Hematopoietic multipotent progenitor cell treated with erythropoietin and hydrocortisone succinate and interleukin-3 and kit ligand, for 17 days (in vitro differentiated cells): ENCODE measurements around the gene MAP4K3.

Experiments used
- DNase-seq: peaks from one replicate; pipeline ENCODE4 v3.0.0-alpha.2; 2015; ENCODE audit warnings: low spot score

The MAP4K3 gene

GRCh38 chr2:39445934-39446333 lies 8.8 kb upstream of the MAP4K3 start:
- DNase-seq = no peak

DNA sequence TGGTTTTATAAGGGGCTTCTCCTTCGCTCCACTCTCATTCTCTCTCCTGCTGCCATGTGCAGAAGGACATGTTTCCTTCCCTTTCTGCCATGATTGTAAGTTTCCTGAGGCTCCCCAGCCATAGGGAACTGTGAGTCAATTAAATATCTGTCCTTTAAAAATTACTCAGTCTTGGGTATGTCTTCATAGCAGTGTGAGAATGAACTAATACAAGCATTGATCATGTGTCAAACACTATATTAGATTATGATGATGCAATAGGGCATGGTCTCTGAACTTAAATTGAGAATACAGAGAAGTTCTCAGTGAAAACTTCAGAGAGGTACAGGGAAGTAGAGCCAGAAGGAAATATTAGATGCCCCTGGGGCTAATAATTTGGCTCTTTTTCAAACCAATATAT lies 5.9 kb upstream of the MAP4K3 start:
- DNase-seq = no peak

GRCh38 chr2:39437522-39438296 lies 624 bp upstream of the MAP4K3 start:
- no peak for DNase-seq

DNA sequence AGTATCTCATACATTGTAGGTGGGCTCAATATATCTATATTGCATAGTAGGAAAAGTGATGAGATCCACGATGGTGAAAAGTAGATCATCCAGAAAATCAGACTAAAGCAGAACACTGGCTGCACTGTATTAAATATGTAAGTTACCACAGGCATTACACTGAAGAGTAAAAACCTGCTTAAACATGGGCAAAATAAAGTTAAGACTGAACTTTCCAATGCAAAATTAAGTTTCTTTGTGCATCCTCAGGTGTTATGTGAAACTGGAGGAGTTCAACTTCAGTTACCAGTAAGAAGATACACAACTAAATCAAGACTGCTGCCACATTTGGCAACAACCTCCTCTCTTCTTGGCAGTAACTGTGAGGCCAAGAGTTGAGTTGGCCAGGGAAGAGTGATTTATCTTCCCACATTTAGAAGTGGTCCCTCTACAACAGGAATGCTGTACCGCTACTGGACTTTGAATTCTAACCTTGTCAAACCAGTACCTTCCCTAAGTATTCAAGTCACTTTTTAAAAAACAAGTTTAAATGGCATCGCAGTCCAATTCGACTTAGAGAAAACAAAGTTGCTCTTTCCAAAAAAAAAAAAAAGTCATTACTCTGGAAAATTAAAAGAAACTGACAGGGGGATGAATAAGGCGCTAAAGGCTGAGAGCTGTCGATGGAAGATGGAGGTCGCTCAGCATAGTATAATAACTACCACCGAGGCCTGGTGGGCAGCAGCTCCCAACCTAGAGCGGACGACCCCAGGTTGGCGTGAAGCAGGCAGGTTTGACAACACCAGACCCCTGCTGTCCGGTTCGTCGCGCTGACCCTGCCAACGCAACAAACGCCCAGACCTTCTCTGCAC lies 1.1 kb downstream of the MAP4K3 start:
- DNase-seq = peak; percentile 21

DNA sequence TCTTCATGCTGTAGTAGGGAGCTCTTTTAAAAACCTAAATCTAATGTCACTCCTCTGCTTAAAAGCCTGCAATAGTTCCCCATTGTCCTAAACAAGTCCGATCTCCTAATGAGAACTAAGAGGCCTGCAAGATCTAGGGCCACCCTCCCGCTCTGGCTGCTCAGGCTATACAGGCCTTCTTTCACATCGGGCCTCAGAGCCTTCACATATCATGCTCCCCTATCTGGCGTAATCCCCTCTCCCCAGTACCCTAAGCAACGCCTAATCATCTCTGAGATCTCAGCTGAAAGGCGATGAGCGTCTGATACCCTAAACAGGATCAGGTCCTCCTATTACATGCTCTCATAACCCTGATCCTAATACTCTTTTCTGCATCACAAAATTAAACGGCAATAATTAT lies 1.9 kb downstream of the MAP4K3 start:
- no peak for DNase-seq

DNA sequence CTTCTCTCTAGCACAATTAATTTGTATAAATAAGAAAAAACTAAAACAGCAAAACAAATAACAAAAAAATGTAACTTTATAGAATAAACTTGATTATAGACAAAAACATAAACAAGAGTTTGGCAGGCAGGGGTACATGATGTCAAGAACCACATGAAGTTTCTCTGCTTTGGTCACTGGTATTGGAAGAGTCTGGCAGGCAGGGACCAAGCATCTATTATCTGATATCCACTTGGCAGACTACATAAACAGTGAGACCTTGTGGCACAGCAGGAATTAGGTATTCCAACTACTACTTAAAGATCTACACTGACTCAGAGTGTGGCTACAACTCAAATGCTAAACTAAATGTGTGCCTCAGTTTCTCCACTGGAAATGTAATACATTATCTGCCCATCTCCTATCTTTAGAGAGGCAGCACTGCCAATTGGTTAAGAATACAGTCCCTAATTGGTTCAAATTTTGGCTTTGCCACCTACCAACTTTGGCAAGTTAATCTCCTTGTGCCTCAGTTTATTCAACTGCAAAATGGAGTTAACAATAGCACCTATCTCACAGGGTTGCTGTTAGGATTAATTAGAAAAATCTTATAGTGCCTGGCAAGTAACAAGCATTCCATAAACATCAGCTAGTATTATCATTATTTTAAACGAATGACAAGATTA lies 2.7 kb downstream of the MAP4K3 start:
- peak; percentile 39 for DNase-seq

GRCh38 chr2:39433586-39434195 lies 3.4 kb downstream of the MAP4K3 start:
- peak; percentile 37 for DNase-seq

- no peak for DNase-seq
Measured at GRCh38 chr2:39432701-39433100, 4.4 kb downstream of the MAP4K3 start.

- DNase-seq = no peak
Measured at GRCh38 chr2:39431592-39432316, 5.3 kb downstream of the MAP4K3 start.

DNA sequence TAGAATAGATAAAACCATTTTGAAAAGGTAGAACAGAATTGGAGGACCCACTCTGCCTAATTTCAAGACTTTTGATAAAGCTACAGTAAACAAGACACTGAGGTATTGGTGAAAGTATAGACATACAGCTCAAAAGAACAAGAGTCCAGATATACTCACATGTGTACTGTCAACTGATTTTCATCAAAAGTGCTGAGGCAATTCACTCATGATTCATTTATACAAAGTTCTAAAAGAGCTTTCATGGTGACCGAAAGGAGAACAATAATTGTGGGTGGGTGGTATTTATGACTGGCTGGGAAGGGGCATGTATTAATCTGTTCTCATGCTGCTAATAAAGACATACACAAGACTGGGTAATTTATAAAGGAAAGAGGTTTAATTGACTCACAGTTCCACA lies 7.3 kb downstream of the MAP4K3 start:
- DNase-seq = no peak

- DNase-seq = no peak
Measured at GRCh38 chr2:39424951-39425350, 12.1 kb downstream of the MAP4K3 start.

DNA sequence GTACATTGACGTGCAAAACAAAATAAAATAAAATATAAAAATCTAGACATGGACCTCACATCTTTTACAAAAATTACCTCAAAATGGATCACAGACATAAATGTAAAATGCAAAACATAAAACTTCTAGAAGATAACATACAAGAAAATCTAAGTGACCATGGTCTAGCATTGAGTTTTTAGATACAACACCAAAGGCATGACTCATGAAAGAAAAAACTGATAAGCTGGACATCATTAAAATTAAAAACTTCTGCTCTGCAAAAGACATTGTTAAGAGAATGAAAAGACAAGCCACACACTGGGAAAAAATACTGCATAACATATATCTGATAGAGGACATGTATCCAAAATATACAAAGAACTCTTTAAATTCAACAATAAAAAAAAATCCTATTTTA lies 14.4 kb downstream of the MAP4K3 start:
- no peak for DNase-seq

GRCh38 chr2:39421354-39421753 lies 15.7 kb downstream of the MAP4K3 start:
- DNase-seq = no peak

- DNase-seq = no peak
Measured at GRCh38 chr2:39419282-39420223, 17.5 kb downstream of the MAP4K3 start.

DNA sequence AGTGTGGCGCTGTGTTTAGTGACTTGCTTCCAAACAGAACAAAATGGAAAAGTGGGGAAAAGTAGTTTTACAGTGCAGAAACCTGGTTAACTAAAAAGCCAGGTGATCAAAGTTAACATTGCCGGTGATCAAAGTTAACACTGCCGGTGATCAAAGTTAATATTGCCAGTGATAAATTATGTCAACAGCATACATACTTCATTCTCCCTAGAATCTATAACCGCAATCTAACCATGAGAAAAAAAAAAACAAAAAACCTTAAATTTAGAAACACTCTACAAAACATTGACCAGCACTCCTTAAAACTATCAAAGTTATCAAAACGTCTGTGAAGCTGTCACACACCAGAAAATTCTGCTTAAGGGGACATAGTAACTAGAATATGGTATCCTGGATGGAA lies 18.6 kb downstream of the MAP4K3 start:
- DNase-seq = no peak

- DNase-seq = no peak
Measured at GRCh38 chr2:39416140-39416539, 20.9 kb downstream of the MAP4K3 start.

DNA sequence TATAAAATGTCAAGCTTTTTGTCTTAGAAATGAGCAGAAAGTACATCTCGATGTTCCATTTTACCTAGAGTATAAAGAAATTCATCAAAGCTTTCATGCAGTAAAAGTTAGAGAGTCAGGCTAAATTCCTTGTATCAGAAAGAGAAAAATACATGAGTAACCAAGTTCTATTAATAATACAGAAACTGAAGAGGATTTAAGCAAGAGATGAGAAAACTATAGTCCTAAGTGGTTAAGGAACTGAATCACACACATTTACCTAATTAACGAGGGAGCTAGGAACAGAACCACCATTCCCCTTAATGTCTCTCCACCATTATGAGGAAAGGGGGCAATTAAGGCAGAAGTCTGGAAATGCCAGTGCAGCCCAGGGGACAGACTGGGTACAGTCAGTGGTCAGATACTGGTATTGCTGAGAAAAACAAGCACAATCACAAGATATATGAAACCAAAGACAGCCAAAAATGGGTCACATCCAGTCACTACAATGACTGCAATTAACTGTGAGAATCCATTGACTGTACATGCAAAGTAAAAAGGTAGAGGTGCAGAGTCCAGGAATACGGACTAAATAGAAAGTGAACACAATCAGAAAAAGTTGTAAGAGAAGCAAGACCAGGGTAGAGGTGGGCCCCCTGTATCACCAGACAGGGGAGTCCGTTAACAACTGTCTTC lies 23.9 kb downstream of the MAP4K3 start:
- DNase-seq = no peak

GRCh38 chr2:39411181-39411944 lies 25.7 kb downstream of the MAP4K3 start:
- no peak for DNase-seq

GRCh38 chr2:39409697-39410389 lies 27.2 kb downstream of the MAP4K3 start:
- no peak for DNase-seq
